Mucosa of stomach (tissue), 1 donor: ENCODE results near the gene TSPAN14.
A peak's percentile ranks its signal among the peaks of the same experiment; 100 is the strongest.

Experiments used
- H3K27me3 ChIP-seq: one replicate; pipeline ENCODE4 v1.7.0; 2013; ENCODE audit warnings: mild to moderate bottlenecking, low read length; ENCODE audit not compliant: control insufficient read depth, insufficient read depth
- H3K36me3 ChIP-seq: one replicate; pipeline ENCODE4 v1.7.0; 2013; ENCODE audit warnings: low read length; ENCODE audit not compliant: control insufficient read depth, insufficient read depth
- H3K4me1 ChIP-seq: one replicate; pipeline ENCODE4 v1.7.0; 2013; ENCODE audit warnings: mild to moderate bottlenecking, low read length; ENCODE audit not compliant: control insufficient read depth, insufficient read depth
- H3K4me3 ChIP-seq: one replicate; pipeline ENCODE4 v1.7.0; 2013; ENCODE audit warnings: low read length
- H3K9ac ChIP-seq: one replicate; pipeline ENCODE4 v1.7.0; 2013; ENCODE audit warnings: mild to moderate bottlenecking, low read length, moderate library complexity
- H3K9me3 ChIP-seq: one replicate; pipeline ENCODE4 v1.7.0; 2013; ENCODE audit warnings: mild to moderate bottlenecking, low read length, moderate library complexity; ENCODE audit not compliant: control insufficient read depth
- donor health status: Pancreatic carcinoma.

Gene TSPAN14

DNA sequence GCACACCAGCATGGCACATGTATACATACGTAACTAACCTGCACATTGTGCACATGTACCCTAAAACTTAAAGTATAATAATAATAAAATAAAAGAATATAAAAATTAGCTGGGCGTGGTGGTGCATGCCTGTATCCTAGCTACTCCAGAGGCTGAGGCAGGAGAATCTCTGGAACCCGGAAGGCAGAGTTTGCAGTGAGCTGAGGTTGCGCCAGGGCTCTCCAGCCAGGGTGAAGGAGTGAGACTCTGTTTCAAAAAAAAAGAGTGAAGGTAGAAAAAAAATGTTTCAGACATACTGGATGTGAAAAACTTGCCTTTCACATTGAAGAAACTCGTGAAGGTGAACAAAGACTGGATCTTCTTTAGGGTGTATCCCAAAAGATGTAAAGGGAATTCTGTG is 26.7 kb downstream of the TSPAN14 start:
- Histone ChIP-seq H3K4me3 (no peak overlapping the region), H3K9ac (no peak overlapping the region), H3K4me1 (peaks cover 13% of the 10 kb centered on the region)

DNA sequence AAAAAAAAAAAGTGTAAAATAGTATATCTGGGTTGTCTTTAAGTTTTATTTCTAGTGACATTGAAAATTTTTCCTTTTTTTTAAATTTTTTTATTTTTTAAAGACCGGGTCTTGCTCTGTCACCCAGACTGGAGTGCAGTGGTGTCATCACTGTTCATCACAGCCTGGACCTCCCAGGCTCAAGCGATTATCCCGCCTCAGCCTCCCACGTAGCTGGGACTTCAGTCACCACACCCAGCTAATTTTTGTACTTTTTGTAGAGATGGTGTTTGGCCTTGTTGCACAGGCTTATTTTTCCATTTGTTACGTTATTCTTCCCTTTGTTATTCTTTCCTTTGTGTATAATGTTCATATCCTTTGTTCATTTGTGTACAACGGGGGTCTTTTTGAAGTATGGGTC is 30.1 kb downstream of the TSPAN14 start:
- no peaks in the 10 kb centered on the region for H3K36me3 ChIP-seq
- no peak overlapping the region for H3K4me3 ChIP-seq
- peak overlapping the region; percentile 12 for H3K9ac ChIP-seq
- no peaks in the 10 kb centered on the region for H3K9me3 ChIP-seq
- H3K4me1 ChIP-seq: peaks cover 35% of the 10 kb centered on the region
- H3K27me3 ChIP-seq: no peaks in the 10 kb centered on the region

More for the DNA sequence above, 26.7 kb downstream of the TSPAN14 start:
- H3K36me3 ChIP-seq: no peaks in the 10 kb centered on the region
- H3K27me3 ChIP-seq: no peaks in the 10 kb centered on the region
- no peaks in the 10 kb centered on the region for H3K9me3 ChIP-seq

DNA sequence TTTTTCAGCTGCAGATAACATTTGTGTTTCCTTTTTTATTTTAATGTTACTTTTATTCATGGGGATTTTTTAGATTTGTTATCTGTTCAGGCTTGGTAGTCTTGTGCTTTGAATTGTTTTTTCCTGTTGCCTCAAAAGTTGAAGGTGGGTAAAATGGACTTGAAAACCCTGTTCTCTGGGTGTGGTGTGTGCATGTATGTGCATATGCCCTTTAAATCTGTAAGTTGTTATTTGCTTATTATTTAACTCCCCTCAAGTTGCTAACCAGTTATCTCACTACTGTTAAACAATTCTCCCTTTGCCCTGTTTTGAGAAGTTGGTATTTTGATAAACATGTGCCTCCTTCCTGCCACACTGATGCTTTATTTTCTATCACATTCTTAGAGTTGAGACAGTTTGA is 30.6 kb downstream of the TSPAN14 start:
- Histone ChIP-seq H3K9me3 (no peaks in the 10 kb centered on the region), H3K27me3 (no peaks in the 10 kb centered on the region), H3K36me3 (no peaks in the 10 kb centered on the region), H3K9ac (peak overlapping the region; percentile 12), H3K4me1 (peaks cover 35% of the 10 kb centered on the region), H3K4me3 (no peak overlapping the region)

DNA sequence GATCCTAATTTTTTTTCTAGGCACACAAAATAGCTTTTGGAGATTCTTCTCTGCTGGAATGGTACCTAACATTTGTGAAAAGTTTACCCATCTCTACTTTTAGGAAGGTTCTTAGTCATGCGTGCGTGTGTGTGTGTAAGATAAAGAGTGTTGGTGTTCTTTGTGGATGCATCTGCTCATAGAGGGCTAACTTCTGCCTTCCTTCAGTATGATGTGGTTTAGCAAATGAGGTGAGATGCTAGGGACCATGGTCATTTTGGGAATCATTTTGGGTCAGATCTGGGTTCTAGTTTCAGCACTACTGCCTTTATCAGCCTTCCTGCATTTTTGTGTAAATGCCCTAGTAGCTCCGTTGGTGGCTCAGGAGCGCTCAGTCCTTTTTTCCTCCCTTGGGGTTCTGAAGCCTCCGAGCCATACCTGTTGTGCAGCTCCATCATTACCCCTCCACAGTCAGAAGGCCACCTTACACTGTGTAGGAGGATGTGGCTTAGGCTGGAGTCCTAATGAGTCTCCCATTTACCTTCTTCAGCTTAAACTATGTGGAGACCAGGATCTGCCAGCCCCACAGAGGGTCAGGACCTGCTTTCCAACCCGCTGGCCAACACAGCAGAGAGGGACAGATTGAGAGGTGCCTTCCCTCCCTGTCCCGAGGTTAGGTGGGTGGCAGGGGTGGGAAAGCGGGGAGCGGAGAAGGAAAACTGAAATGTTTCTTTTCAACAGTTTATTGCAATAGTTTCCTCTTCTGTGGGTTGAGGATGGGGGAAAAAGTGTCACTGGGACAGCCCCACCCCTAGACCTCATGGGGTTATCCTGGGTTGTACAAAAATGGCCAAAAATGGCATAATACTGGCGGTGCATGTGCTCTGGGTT is 31.2 kb downstream of the TSPAN14 start:
- Histone ChIP-seq H3K4me3 (no peak overlapping the region), H3K27me3 (no peaks in the 10 kb centered on the region), H3K36me3 (no peaks in the 10 kb centered on the region), H3K4me1 (peaks cover 35% of the 10 kb centered on the region), H3K9me3 (no peaks in the 10 kb centered on the region), H3K9ac (no peak overlapping the region)

DNA sequence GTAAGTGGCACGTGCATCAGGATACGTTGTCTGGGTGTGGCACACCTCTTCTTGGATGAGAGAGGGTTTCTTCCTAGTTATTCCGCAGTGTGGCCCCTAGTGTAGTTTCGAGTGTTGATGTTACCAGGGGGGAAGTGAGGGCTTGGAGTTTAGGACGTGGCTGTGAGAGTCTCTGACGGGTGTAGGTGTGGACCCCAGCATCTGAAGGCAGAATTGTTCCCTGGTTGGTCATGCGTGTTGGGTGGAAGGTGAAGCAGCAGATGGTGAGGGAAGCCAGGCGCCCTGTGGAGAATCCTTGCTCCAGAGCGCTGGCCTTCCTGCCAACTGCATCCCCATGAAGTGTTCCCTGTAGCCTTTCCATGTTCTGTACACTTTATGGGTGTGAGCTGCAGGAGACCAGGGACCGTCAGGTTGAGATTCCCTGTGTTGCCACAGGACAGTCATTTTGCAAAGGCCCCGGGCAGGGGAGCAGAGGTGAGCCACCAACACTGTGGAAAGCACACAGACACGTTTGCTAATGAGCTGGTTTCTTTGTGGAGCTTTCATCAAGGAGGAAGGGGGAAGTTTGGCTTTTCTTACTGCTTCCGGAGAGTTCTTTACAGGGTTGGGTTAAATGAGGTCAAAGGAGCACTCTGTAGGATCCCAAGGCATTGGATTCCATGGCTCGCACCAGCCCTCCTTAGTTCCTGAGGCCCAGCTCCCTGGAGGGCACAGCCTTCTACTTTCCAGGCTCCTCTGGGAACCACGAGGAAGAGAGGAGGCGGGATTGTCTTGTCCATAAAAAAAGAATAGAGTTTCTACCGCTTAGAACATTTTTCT is 32.0 kb downstream of the TSPAN14 start:
- H3K4me1 ChIP-seq: peaks cover 37% of the 10 kb centered on the region
- no peaks in the 10 kb centered on the region for H3K27me3 ChIP-seq
- H3K4me3 ChIP-seq: no peak overlapping the region
- no peak overlapping the region for H3K9ac ChIP-seq
- no peaks in the 10 kb centered on the region for H3K36me3 ChIP-seq
- no peaks in the 10 kb centered on the region for H3K9me3 ChIP-seq

DNA sequence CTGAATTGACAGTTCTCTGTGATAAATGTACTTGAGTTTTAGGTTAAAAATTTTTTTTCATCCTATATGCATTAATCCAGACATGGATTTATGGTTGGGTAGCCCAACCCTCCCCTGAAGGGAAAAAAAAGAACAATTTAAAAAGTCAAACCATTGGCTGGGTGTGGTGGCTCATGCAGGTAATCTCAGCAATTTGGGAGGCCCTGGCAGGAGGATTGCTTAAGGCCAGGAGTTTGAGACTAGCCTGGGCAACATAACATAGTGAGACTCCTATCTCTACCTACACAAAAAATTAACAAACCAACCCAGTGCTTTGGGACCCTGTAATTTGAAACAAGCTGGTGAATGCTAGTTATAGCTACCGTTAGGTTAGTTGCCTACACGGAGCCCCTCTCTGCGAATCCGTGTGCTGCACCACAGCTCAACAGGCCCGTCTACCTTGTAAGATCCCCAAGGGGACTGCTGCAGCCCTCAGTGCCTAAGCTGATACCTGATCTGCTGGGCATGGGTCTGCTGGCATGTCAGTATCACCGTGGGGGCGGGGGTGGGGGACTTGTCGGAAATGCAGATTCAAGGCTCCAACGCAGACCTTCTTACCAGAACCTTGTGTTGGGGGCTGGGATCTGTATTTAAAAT is 32.8 kb downstream of the TSPAN14 start:
- no peak overlapping the region for H3K4me3 ChIP-seq

DNA sequence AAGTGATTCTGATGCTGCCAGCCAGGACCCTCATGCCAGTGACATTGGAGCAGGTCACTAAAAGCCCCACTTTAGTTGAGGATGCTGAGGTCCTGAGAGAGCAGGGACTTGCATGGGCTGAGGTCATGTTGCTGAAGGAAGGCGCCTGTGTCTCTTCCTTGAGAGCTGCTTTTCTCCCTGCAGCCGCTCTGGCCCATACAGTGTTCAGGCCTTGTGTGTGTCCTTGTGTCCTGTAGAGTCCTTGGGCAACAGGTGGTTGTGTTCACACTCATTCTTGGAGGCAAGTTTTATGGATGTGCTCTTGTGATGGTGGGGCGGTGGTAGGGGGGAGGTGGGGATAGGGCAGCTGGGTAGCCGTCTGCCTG is 33.3 kb downstream of the TSPAN14 start:
- Histone ChIP-seq H3K36me3 (no peaks in the 10 kb centered on the region), H3K4me3 (no peak overlapping the region), H3K9ac (no peak overlapping the region), H3K4me1 (peaks cover 47% of the 10 kb centered on the region), H3K27me3 (no peaks in the 10 kb centered on the region), H3K9me3 (no peaks in the 10 kb centered on the region)

More for the DNA sequence above, 32.8 kb downstream of the TSPAN14 start:
- H3K9ac ChIP-seq: no peak overlapping the region
- H3K36me3 ChIP-seq: no peaks in the 10 kb centered on the region
- peaks cover 45% of the 10 kb centered on the region for H3K4me1 ChIP-seq
- H3K27me3 ChIP-seq: no peaks in the 10 kb centered on the region
- no peaks in the 10 kb centered on the region for H3K9me3 ChIP-seq

DNA sequence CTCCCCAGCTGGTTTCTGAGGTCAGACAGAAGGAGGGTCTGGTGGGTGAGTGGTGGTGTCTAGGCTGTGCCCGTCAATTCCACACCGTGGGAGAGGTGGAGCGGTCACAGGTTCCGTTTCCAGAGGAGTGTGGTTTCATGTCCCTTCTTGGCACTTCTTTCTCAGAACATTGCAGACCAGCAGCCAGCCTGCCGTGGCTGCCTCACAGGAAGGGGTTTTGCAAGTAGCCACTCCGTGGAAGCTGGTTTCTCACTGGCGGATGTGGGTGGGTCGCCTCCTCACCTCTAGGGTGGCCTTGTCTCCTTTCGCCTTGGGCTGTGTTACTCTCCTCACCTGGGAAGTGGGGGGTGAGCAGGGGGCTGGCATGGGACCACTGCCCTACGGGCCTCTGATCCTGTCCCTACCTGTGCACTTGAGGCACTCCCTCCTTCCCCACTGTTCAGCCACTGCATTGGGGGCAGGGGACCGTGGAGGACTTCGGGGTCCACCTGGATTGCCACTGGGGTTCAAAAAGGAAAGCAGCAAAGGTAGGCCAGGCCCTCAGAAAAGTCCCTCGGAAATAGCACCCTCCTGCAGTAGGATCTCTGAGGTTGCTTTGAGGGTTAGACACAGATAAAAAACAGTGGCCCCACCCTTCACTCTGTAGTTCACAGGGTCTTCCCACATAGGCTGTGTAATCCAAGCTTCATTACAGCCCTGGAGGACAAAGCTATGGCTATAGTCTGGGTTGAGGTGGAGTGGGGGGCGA is 33.9 kb downstream of the TSPAN14 start:
- H3K4me1 ChIP-seq: peaks cover 47% of the 10 kb centered on the region
- H3K4me3 ChIP-seq: no peak overlapping the region
- no peaks in the 10 kb centered on the region for H3K27me3 ChIP-seq
- no peaks in the 10 kb centered on the region for H3K36me3 ChIP-seq
- H3K9ac ChIP-seq: no peak overlapping the region
- H3K9me3 ChIP-seq: no peaks in the 10 kb centered on the region

DNA sequence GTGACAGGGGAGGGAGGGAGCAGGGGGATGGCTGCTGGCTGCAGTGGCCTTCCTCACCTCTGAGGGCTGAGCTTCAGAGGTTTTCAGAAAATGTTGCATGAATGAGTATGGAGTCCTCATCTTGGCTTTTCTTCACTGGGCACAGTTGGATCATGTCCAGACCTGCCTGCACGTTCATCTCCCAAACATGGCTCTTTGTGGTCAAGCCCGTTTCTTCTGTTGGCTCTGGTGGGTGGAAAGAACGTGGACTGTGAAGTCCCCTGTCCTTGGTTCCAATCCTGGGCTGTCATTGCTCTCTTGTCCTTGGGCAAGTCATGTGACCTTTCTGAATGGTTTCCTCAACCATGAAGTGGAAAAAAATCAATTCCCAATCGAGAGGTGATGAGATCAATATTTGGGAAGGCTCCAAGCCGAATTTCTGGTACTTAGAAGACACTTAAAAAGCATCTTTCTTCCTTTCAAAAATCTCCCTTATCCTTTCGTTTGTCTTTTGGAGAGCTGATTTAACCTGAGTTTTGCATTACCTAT is 34.5 kb downstream of the TSPAN14 start:
- Histone ChIP-seq H3K36me3 (no peaks in the 10 kb centered on the region), H3K4me3 (no peak overlapping the region), H3K9me3 (no peaks in the 10 kb centered on the region), H3K27me3 (no peaks in the 10 kb centered on the region), H3K9ac (no peak overlapping the region), H3K4me1 (peaks cover 45% of the 10 kb centered on the region)

DNA sequence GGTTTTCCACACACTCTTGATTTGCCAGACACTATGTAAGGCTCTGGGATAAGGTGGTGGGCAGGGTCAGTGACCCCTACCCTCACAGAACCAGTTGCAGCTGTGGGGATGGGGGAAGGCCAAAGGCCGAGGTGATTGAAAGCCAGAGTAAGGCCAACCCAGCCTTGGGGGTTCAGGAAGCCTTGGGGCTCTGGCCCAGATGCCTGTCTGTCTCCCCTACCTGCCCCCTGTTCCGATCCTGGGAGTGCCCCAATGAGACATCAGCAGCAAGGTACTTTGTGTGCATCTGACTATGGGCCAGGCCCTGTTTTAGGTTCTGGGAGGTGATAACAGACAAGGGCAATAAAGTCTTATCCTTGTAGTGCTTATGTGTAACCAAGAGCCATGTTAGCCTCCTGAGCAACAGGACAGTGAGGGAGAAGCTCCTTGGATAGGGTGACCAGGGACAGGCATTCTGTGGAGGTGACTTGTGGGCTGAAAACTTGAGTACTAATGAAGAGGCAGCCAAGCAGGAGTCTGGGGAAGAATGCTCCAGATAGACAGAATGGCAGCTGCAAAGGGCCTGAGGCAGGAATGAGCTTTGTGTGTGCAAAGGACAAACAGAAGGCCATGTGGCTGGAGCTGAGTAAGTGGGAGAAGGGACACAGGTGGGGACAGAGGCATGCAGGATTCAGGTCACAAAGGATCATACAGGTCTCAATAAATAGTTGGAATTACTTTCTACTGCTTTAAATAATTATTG is 35.4 kb downstream of the TSPAN14 start:
- Histone ChIP-seq H3K27me3 (no peaks in the 10 kb centered on the region), H3K9ac (no peak overlapping the region), H3K9me3 (no peaks in the 10 kb centered on the region), H3K4me1 (peaks cover 47% of the 10 kb centered on the region), H3K4me3 (no peak overlapping the region), H3K36me3 (no peaks in the 10 kb centered on the region)
